GM12878 (cell line): ENCODE results near the gene TMEM138. TPM values are rescaled to one million over a fixed set of nuclear protein-coding genes. Genes with fewer than 3 reads are reported as not detected.

ENCODE experiments used
- KLF5 ChIP-seq: fragments of 450-650 bp; IDR thresholded peaks from 2 replicates; pipeline ENCODE4 v1.6.1; 2014; ENCODE audit warnings: mild to moderate bottlenecking; ENCODE audit not compliant: partially characterized antibody
- LARP7 ChIP-seq: fragments of 450-650 bp; IDR thresholded peaks from 2 replicates; pipeline ENCODE4 v1.6.1; 2017; ENCODE audit warnings: mild to moderate bottlenecking
- MLLT1 ChIP-seq: fragments of 450-650 bp; IDR thresholded peaks from 2 replicates; pipeline ENCODE4 v1.6.1; 2016; ENCODE audit warnings: mild to moderate bottlenecking
- PAX8 ChIP-seq: fragments of 450-650 bp; IDR thresholded peaks from 2 replicates; pipeline ENCODE4 v1.6.1; 2017; ENCODE audit warnings: mild to moderate bottlenecking, moderate library complexity
- RELB ChIP-seq: fragments of 450-650 bp; IDR thresholded peaks from 2 replicates; pipeline ENCODE4 v1.6.1; 2017; ENCODE audit warnings: low read depth, mild to moderate bottlenecking, moderate library complexity
- REST ChIP-seq: IDR thresholded peaks from 2 replicates; pipeline ENCODE4 v1.6.1; 2012; ENCODE audit warnings: mild to moderate bottlenecking, low read depth, low read length
- SP1 ChIP-seq: IDR thresholded peaks from one replicate; pipeline ENCODE4 v1.6.1; 2011; ENCODE audit warnings: low read depth, low read length
- USF2 ChIP-seq: IDR thresholded peaks from 2 replicates; pipeline ENCODE4 v1.6.1; 2011; ENCODE audit warnings: low read depth, low read length, improper control_type of control experiment, borderline replicate concordance
- YBX1 ChIP-seq: fragments of 450-650 bp; IDR thresholded peaks from 2 replicates; pipeline ENCODE4 v1.6.1; 2016; ENCODE audit warnings: antibody characterized with exemption
- polyA plus RNA-seq, 11 experiments: library from polyadenylated mRNA; depleted of rRNA in 4 of 11; unstranded in 6 of 11; stranded (reverse) in 5 of 11; fragments of >200 nt; fragmentation: Nextera tagmentation in 4 of 11; fragmentation: Illumina TruSeq in 1 of 11; extraction: Ambion mirVana in 4 of 11; extraction: Trizol in 1 of 11; gene quantifications; 1 replicate in 1 of 11; 2 replicates in 10 of 11; pipeline versions ENCODE4 v1.2.1 to v1.2.3, GENCODE V29; 2011 to 2016; ENCODE audit warnings: inconsistent platforms in 2 of 11, missing spikeins in 2 of 11, low read depth in 1 of 11
- total RNA-seq, 4 experiments: library from RNA; depleted of rRNA in 3 of 4; stranded (reverse); fragments of >200 nt in 3 of 4; fragmentation: Illumina TruSeq in 1 of 4; extraction: Trizol in 1 of 4; gene quantifications; 2 replicates each; pipeline versions ENCODE4 v1.2.1 to v1.2.3, GENCODE V29; 2013 to 2021

The TMEM138 gene
- total and polyA plus RNA-seq, 10 of the 15 experiments (the other 5 are each of a cell fraction or from before 2014, with no cell fraction given), result 28.5 to 116 (median 73.4) TPM

- TF ChIP-seq REST (no peak), SP1 (peak; percentile 73), USF2 (no peak), RELB (peak; percentile 91), MLLT1 (peak; percentile 95), YBX1 (no peak), LARP7 (no peak), KLF5 (no peak), PAX8 (no peak)
Measured at GRCh38 chr11:61369372-61370348, 7.5 kb downstream of the TMEM138 start (continued).
